H4 (cell line): ENCODE measurements around the gene LONP1. TPM values are rescaled to one million over a fixed set of nuclear protein-coding genes. Genes with fewer than 3 reads are reported as not detected.

Experiments
- DNase-seq: peaks from one replicate; pipeline ENCODE4 v3.0.0-alpha.2; 2015; ENCODE audit warnings: low spot score
- total RNA-seq: library from RNA; depleted of rRNA; stranded (reverse); fragments of >200 nt; shearing (Covaris generic); gene quantifications from 2 replicates; pipeline ENCODE4 v1.2.3, GENCODE V29; 2014

LONP1 gene
- total RNA-seq, 1 experiment from 2014 or later = 49.1 TPM

- DNase-seq = peak; percentile 2
Observed at GRCh38 chr19:5679289-5680083, 40.5 kb downstream of the LONP1 start.

GRCh38 chr19:5678071-5678718 lies 41.8 kb downstream of the LONP1 start:
- DNase-seq = no peak

GRCh38 chr19:5677580-5677979 lies 42.4 kb downstream of the LONP1 start:
- no peak for DNase-seq

GRCh38 chr19:5677136-5677535 lies 42.8 kb downstream of the LONP1 start:
- no peak for DNase-seq

- DNase-seq = no peak
Observed at GRCh38 chr19:5676772-5677105, 43.2 kb downstream of the LONP1 start.

GRCh38 chr19:5676105-5676771 lies 43.7 kb downstream of the LONP1 start:
- DNase-seq = no peak

- no peak for DNase-seq
Observed at GRCh38 chr19:5674714-5675113, 45.2 kb downstream of the LONP1 start.

GRCh38 chr19:5673752-5674151 lies 46.2 kb downstream of the LONP1 start:
- no peak for DNase-seq

- DNase-seq = no peak
Observed at GRCh38 chr19:5672708-5673459, 47.1 kb downstream of the LONP1 start.

- no peak for DNase-seq
Observed at GRCh38 chr19:5671600-5671999, 48.3 kb downstream of the LONP1 start.

- no peak for DNase-seq
Observed at GRCh38 chr19:5669212-5669611, 50.7 kb downstream of the LONP1 start.

GRCh38 chr19:5667751-5668271 lies 52.1 kb downstream of the LONP1 start:
- DNase-seq = no peak

- DNase-seq = no peak
Observed at GRCh38 chr19:5666921-5667610, 52.9 kb downstream of the LONP1 start.

GRCh38 chr19:5665781-5666513 lies 54.0 kb downstream of the LONP1 start:
- DNase-seq = no peak

- DNase-seq = no peak
Observed at GRCh38 chr19:5664515-5664914, 55.4 kb downstream of the LONP1 start.

GRCh38 chr19:5663904-5664303 lies 56.0 kb downstream of the LONP1 start:
- DNase-seq = no peak

GRCh38 chr19:5661483-5661882 lies 58.5 kb downstream of the LONP1 start:
- no peak for DNase-seq

- no peak for DNase-seq
Observed at GRCh38 chr19:5655412-5655811, 64.5 kb downstream of the LONP1 start.

- no peak for DNase-seq
Observed at GRCh38 chr19:5654931-5655330, 65.0 kb downstream of the LONP1 start.

GRCh38 chr19:5652261-5652660 lies 67.7 kb downstream of the LONP1 start:
- no peak for DNase-seq

GRCh38 chr19:5651361-5651760 lies 68.6 kb downstream of the LONP1 start:
- no peak for DNase-seq
